Activated naive CD8-positive, alpha-beta T cell treated with anti-CD3 and anti-CD28 coated beads, Interleukin-2, amount 50 U/mL, for 24 hours (primary cell): ENCODE results near the gene PFN3.

ENCODE experiments used
- ATAC-seq: fragments of 150-1000 bp; cut with Tn5 transposase; one replicate; pipeline ENCODE4 v1.10.0; 2021
- DNase-seq: peaks from one replicate; pipeline ENCODE4 v3.0.0; 2021
- H3K27ac Mint-ChIP-seq: one replicate; pipeline ENCODE4 v1.8.0; 2021; ENCODE audit warnings: mild to moderate bottlenecking, mixed read lengths
- H3K27me3 Mint-ChIP-seq: one replicate; pipeline ENCODE4 v1.8.0; 2021; ENCODE audit warnings: mixed read lengths
- H3K36me3 Mint-ChIP-seq: one replicate; pipeline ENCODE4 v1.8.0; 2021; ENCODE audit warnings: low read depth, mixed read lengths
- H3K4me1 Mint-ChIP-seq: one replicate; pipeline ENCODE4 v1.8.0; 2021; ENCODE audit warnings: mixed read lengths
- H3K4me3 Mint-ChIP-seq: one replicate; pipeline ENCODE4 v1.8.0; 2021; ENCODE audit warnings: mild to moderate bottlenecking, moderate library complexity, mixed read lengths
- H3K9me3 Mint-ChIP-seq: one replicate; pipeline ENCODE4 v1.8.0; 2021; ENCODE audit warnings: mixed read lengths

Gene PFN3

DNA sequence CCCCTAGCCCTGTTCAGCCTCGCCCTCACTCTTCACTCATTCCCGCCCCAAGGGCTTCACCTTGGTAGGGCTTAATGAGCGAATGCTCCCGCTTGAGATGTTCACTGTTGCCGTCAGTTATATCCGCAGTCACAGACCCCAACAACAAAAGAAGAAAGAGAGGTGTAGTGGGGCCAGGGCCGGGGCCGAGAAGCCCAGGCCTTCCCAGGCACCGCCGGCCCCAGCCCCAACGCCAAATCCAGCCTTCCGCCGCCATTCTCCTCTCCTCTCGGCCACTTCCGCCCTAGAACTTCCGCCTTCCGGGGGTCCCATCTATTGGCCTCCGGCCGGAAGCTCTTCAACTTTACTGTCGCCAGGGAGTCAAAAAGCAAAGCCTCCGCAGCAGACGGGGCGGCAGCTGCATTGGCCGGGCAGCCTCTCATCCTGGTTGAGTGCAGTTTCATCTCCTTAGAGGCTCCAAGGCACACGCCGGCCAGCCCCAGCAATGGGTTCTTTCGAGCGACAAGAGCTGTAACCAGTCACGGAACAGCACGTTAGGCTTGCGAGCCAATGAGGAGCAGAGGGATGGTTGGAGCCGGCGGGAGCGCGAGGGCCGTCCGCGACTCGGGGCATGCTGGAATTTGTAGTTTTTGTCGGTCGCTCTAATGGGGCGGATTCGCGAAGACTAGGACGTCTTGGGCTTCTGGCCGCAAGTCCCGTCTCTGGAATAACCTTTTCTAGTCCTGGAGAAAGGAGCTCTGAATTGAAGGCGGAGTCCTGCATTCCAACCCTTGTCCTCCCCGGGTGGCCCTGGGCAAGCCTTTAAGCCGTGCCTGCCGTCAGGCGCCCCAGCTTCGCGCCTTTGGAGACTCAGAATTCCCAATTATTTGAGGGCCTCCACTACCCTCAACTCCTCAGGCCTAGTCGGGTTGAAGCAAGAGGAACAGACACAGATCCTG, 48.8 kb downstream of the PFN3 start, which contains the start of gene LMAN2:
Gene LMAN2 (minus strand): TSS at position 277 of the 938 bp plus-strand sequence. CDS start 21 bp downstream, at position 256.
- peaks cover 7% of the 10 kb centered on the region for H3K9me3 Mint-ChIP-seq

DNA sequence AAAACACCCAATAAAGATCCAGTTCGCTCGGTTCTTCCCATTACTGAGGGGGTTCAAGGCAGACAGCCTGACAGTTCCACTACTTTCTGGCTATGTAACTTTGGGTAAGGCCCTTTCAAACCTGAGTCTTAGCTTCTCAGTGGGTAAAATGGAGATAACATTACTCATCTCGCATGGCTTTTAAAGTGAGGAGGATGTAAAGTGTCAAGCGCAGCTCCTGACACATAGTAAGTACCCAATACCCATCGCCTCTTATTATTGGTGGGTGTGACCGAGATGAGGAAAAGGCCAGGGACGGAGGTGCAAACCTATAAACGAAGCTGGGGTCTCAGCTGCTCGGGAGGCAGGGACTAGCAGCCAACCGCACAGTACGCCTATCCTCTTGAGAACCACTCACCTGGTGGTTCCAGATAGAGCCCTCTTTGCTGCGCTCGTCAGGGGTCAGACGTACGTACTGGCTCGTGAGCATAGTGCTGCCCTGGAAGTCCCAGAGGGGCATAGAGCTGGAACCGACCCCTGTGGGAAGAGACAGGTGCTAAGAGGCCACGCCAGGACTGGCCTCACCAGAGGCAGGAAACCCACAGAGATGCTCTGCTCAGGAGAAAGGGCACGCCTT, 49.6 kb downstream of the PFN3 start:
- Mint-ChIP-seq H3K27ac (peak overlapping the region; percentile 99), H3K4me3 (peak overlapping the region; percentile 98), H3K9me3 (peaks cover 6% of the 10 kb centered on the region), H3K4me1 (peaks cover 58% of the 10 kb centered on the region), H3K27me3 (no peaks in the 10 kb centered on the region), H3K36me3 (peaks cover 26% of the 10 kb centered on the region)
- DNase-seq (no peak), ATAC-seq (peak; percentile 11)

More for the DNA sequence above, 48.8 kb downstream of the PFN3 start, which contains the start of gene LMAN2:
- ATAC-seq, result peak; percentile 97
- no peaks in the 10 kb centered on the region for H3K27me3 Mint-ChIP-seq
- peaks cover 62% of the 10 kb centered on the region for H3K4me1 Mint-ChIP-seq
- peaks cover 19% of the 10 kb centered on the region for H3K36me3 Mint-ChIP-seq
- peak; percentile 88 for DNase-seq
- H3K27ac Mint-ChIP-seq, result peak within 1 kb of the TSS; percentile 99
- peak within 1 kb of the TSS; percentile 98 for H3K4me3 Mint-ChIP-seq
